ENCODE measurements around the gene RAB11A. TPM values are rescaled to one million over a fixed set of nuclear protein-coding genes. Genes with fewer than 3 reads are reported as not detected.

Gene RAB11A
- total RNA-seq, 1 donor from 2014 or later, result 153 TPM

GRCh38 chr15:65909831-65910230 is 40.5 kb downstream of the RAB11A start:
- Mint-ChIP-seq H3K27me3 (ENCODE audit: low read depth) (no peaks in the 10 kb centered on the region), H3K4me3 (ENCODE audit: unreplicated experiment) (no peak overlapping the region), H3K36me3 (ENCODE audit: low read depth) (peaks cover 10% of the 10 kb centered on the region), H3K9me3 (ENCODE audit: low read depth) (no peaks in the 10 kb centered on the region), H3K4me1 (ENCODE audit: low read depth) (no peaks in the 10 kb centered on the region), H3K27ac (ENCODE audit: unreplicated experiment) (no peak overlapping the region)
- DNase-seq (ENCODE audit: low spot score), result no peak
- no peak for TF ChIP-seq CTCF (IDR thresholded peaks at IDR 0.05)

- no peaks in the 10 kb centered on the region for H3K9me3 Mint-ChIP-seq (ENCODE audit: low read depth)
- no peaks in the 10 kb centered on the region for H3K27me3 Mint-ChIP-seq (ENCODE audit: low read depth)
- peaks cover 10% of the 10 kb centered on the region for H3K36me3 Mint-ChIP-seq (ENCODE audit: low read depth)
- no peak for DNase-seq (ENCODE audit: low spot score)
- H3K4me3 Mint-ChIP-seq (ENCODE audit: unreplicated experiment), result no peak overlapping the region
- TF ChIP-seq CTCF (IDR thresholded peaks at IDR 0.05), result no peak
- H3K27ac Mint-ChIP-seq (ENCODE audit: unreplicated experiment), result no peak overlapping the region
- no peaks in the 10 kb centered on the region for H3K4me1 Mint-ChIP-seq (ENCODE audit: low read depth)
These were observed 41.0 kb downstream of the RAB11A start for GRCh38 chr15:65910341-65910740.

GRCh38 chr15:65912235-65912634 is 42.9 kb downstream of the RAB11A start:
- H3K36me3 Mint-ChIP-seq (ENCODE audit: low read depth), result peaks cover 4% of the 10 kb centered on the region
- H3K4me3 Mint-ChIP-seq (ENCODE audit: unreplicated experiment), result no peak overlapping the region
- no peak overlapping the region for H3K27ac Mint-ChIP-seq (ENCODE audit: unreplicated experiment)
- H3K4me1 Mint-ChIP-seq (ENCODE audit: low read depth), result peaks cover 14% of the 10 kb centered on the region
- no peaks in the 10 kb centered on the region for H3K9me3 Mint-ChIP-seq (ENCODE audit: low read depth)
- H3K27me3 Mint-ChIP-seq (ENCODE audit: low read depth), result no peaks in the 10 kb centered on the region
- DNase-seq (ENCODE audit: low spot score), result no peak
- no peak for TF ChIP-seq CTCF (IDR thresholded peaks at IDR 0.05)

- H3K4me3 Mint-ChIP-seq (ENCODE audit: unreplicated experiment), result no peak overlapping the region
- H3K4me1 Mint-ChIP-seq (ENCODE audit: low read depth), result peaks cover 14% of the 10 kb centered on the region
- H3K27ac Mint-ChIP-seq (ENCODE audit: unreplicated experiment), result no peak overlapping the region
- no peaks in the 10 kb centered on the region for H3K9me3 Mint-ChIP-seq (ENCODE audit: low read depth)
- DNase-seq (ENCODE audit: low spot score), result no peak
- no peaks in the 10 kb centered on the region for H3K27me3 Mint-ChIP-seq (ENCODE audit: low read depth)
- peaks cover 4% of the 10 kb centered on the region for H3K36me3 Mint-ChIP-seq (ENCODE audit: low read depth)
- no peak for TF ChIP-seq CTCF (IDR thresholded peaks at IDR 0.05)
These were observed 44.4 kb downstream of the RAB11A start for GRCh38 chr15:65913631-65914199.

- DNase-seq (ENCODE audit: low spot score), result no peak
These were observed 45.1 kb downstream of the RAB11A start for GRCh38 chr15:65914386-65914785.

More at GRCh38 chr15:65914386-65914785, 45.1 kb downstream of the RAB11A start:
- H3K27ac Mint-ChIP-seq (ENCODE audit: unreplicated experiment), result no peak overlapping the region
- peaks cover 14% of the 10 kb centered on the region for H3K4me1 Mint-ChIP-seq (ENCODE audit: low read depth)
- no peaks in the 10 kb centered on the region for H3K9me3 Mint-ChIP-seq (ENCODE audit: low read depth)
- no peak overlapping the region for H3K4me3 Mint-ChIP-seq (ENCODE audit: unreplicated experiment)
- TF ChIP-seq CTCF (IDR thresholded peaks at IDR 0.05), result no peak
- no peaks in the 10 kb centered on the region for H3K27me3 Mint-ChIP-seq (ENCODE audit: low read depth)
- H3K36me3 Mint-ChIP-seq (ENCODE audit: low read depth), result peaks cover 6% of the 10 kb centered on the region

Measured in chondrocyte (in vitro differentiated cells).